ENCODE measurements around the gene NOX1.
A peak's percentile ranks its signal among the peaks of the same experiment; 100 is the strongest.

Gene NOX1

GRCh38 chrX:100874325-100874724 is at the start of gene NOX1:
Gene NOX1, minus strand, starts transcription at chrX:100874359. Its CDS starts 220 bp downstream, at chrX:100874139.
- no peak within 1 kb of the TSS for H3K4me3 ChIP-seq
- H3K27ac ChIP-seq: no peak within 1 kb of the TSS

- Histone ChIP-seq H3K4me3 (no peak overlapping the region), H3K27ac (no peak overlapping the region)
These were observed 41.4 kb upstream of the NOX1 start for GRCh38 chrX:100915562-100915961.

- Histone ChIP-seq H3K4me3 (no peak overlapping the region), H3K27ac (no peak overlapping the region)
These were observed 39.0 kb upstream of the NOX1 start for GRCh38 chrX:100913111-100913510.

GRCh38 chrX:100911731-100912130 is 37.6 kb upstream of the NOX1 start:
- Histone ChIP-seq H3K4me3 (no peak overlapping the region), H3K27ac (no peak overlapping the region)

- Histone ChIP-seq H3K27ac (no peak overlapping the region), H3K4me3 (no peak overlapping the region)
These were observed 31.5 kb upstream of the NOX1 start for GRCh38 chrX:100905620-100906019.

GRCh38 chrX:100904433-100904832 is 30.3 kb upstream of the NOX1 start:
- H3K4me3 ChIP-seq: no peak overlapping the region
- H3K27ac ChIP-seq: no peak overlapping the region

- Histone ChIP-seq H3K27ac (no peak overlapping the region), H3K4me3 (no peak overlapping the region)
These were observed 21.4 kb upstream of the NOX1 start for GRCh38 chrX:100895365-100896075.

- H3K27ac ChIP-seq: no peak overlapping the region
- H3K4me3 ChIP-seq: no peak overlapping the region
These were observed 9.5 kb upstream of the NOX1 start for GRCh38 chrX:100883654-100884053.

- no peak overlapping the region for H3K27ac ChIP-seq
- H3K4me3 ChIP-seq: no peak overlapping the region
These were observed 6.2 kb upstream of the NOX1 start for GRCh38 chrX:100880368-100880767.

- H3K27ac ChIP-seq: no peak overlapping the region
- H3K4me3 ChIP-seq: no peak overlapping the region
These were observed 2.3 kb downstream of the NOX1 start for GRCh38 chrX:100871594-100872560.

- Histone ChIP-seq H3K4me3 (no peak overlapping the region), H3K27ac (no peak overlapping the region)
These were observed 3.6 kb downstream of the NOX1 start for GRCh38 chrX:100870527-100870926.

- H3K27ac ChIP-seq: no peak overlapping the region
- H3K4me3 ChIP-seq: no peak overlapping the region
These were observed 5.9 kb downstream of the NOX1 start for GRCh38 chrX:100868273-100868672.

GRCh38 chrX:100864657-100865391 is 9.3 kb downstream of the NOX1 start:
- Histone ChIP-seq H3K4me3 (no peak overlapping the region), H3K27ac (no peak overlapping the region)

GRCh38 chrX:100863326-100863864 is 10.8 kb downstream of the NOX1 start:
- H3K4me3 ChIP-seq: no peak overlapping the region
- no peak overlapping the region for H3K27ac ChIP-seq

GRCh38 chrX:100852810-100853209 is 21.3 kb downstream of the NOX1 start:
- no peak overlapping the region for H3K4me3 ChIP-seq
- H3K27ac ChIP-seq: no peak overlapping the region

- Histone ChIP-seq H3K27ac (no peak overlapping the region), H3K4me3 (no peak overlapping the region)
These were observed 23.8 kb downstream of the NOX1 start for GRCh38 chrX:100850317-100850716.

GRCh38 chrX:100831219-100831946 is 42.8 kb downstream of the NOX1 start:
- Histone ChIP-seq H3K27ac (no peak overlapping the region), H3K4me3 (no peak overlapping the region)

- Histone ChIP-seq H3K4me3 (no peak overlapping the region), H3K27ac (peak overlapping the region in 1 of 21 experiments; percentile 21)
These were observed 43.6 kb downstream of the NOX1 start for GRCh38 chrX:100830547-100830946.

- H3K4me3 ChIP-seq: no peak overlapping the region
- H3K27ac ChIP-seq: peak overlapping the region in 3 of 21 experiments; percentile 21 to 64 (median 37)
These were observed 44.0 kb downstream of the NOX1 start for GRCh38 chrX:100830143-100830542.
